HepG2 (cell line): ENCODE data around the gene CLIC4. TPM values are rescaled to one million over a fixed set of nuclear protein-coding genes. Genes with fewer than 3 reads are reported as not detected.

Experiments used
- AHR ChIP-seq: IDR thresholded peaks from 2 replicates; pipeline ENCODE4 v1.6.1; 2018; ENCODE audit warnings: missing genetic modification reagents, missing compliant biosample characterization
- ARID2 ChIP-seq: sonication (generic); formaldehyde crosslinking; IDR thresholded peaks from 2 replicates; pipeline ENCODE4 v1.8.1; 2022; ENCODE audit warnings: mild to moderate bottlenecking, missing genetic modification reagents, borderline replicate concordance
- ARID5B ChIP-seq: IDR thresholded peaks from 2 replicates; pipeline ENCODE4 v1.4.0; 2020; ENCODE audit warnings: mild to moderate bottlenecking, missing genetic modification reagents
- DPF2 ChIP-seq: sonication (generic); formaldehyde crosslinking; IDR thresholded peaks from 2 replicates; pipeline ENCODE4 v1.4.0; 2020; ENCODE audit warnings: mild to moderate bottlenecking, low read depth, missing genetic modification reagents, borderline replicate concordance
- GPBP1L1 ChIP-seq: sonication (generic); formaldehyde crosslinking; IDR thresholded peaks from 2 replicates; pipeline ENCODE4 v1.5.0; 2020; ENCODE audit warnings: mild to moderate bottlenecking, missing genetic modification reagents
- HNRNPUL1 ChIP-seq: fragments of 200-400 bp; formaldehyde crosslinking; IDR thresholded peaks from 2 replicates; pipeline ENCODE4 v1.6.1; 2017; ENCODE audit warnings: low read depth, mild to moderate bottlenecking, low read length, moderate library complexity
- MAF1 ChIP-seq: sonication (generic); formaldehyde crosslinking; IDR thresholded peaks from 2 replicates; pipeline ENCODE4 v1.5.0; 2020; ENCODE audit warnings: missing genetic modification reagents, borderline replicate concordance
- MNT ChIP-seq: fragments of 450-650 bp; IDR thresholded peaks from 2 replicates; pipeline ENCODE4 v1.6.1; 2016
- NKX3-1 ChIP-seq: sonication (generic); formaldehyde crosslinking; IDR thresholded peaks from 2 replicates; pipeline ENCODE4 v1.5.0; 2020; ENCODE audit warnings: missing genetic modification reagents
- PHF20 ChIP-seq: sonication (generic); formaldehyde crosslinking; IDR thresholded peaks from 2 replicates; pipeline ENCODE4 v1.5.0; 2020; ENCODE audit warnings: mild to moderate bottlenecking, missing genetic modification reagents
- PHF8 ChIP-seq: sonication (generic); formaldehyde crosslinking; IDR thresholded peaks from 2 replicates; pipeline ENCODE4 v1.5.0; 2020; ENCODE audit warnings: missing genetic modification reagents
- PTBP1 ChIP-seq: fragments of 200-400 bp; formaldehyde crosslinking; IDR thresholded peaks from 2 replicates; pipeline ENCODE4 v1.6.1; 2018; ENCODE audit warnings: low read length, low read depth; ENCODE audit not compliant: poor library complexity, severe bottlenecking
- RELA ChIP-seq: sonication (generic); formaldehyde crosslinking; IDR thresholded peaks from 2 replicates; pipeline ENCODE4 v1.4.0; 2020; ENCODE audit warnings: missing genetic modification reagents
- SMYD3 ChIP-seq: sonication (generic); formaldehyde crosslinking; IDR thresholded peaks from 2 replicates; pipeline ENCODE4 v1.8.1; 2023; ENCODE audit warnings: mild to moderate bottlenecking, missing genetic modification reagents
- TFAP4 ChIP-seq: sonication (generic); IDR thresholded peaks from 2 replicates; pipeline ENCODE4 v1.6.1; 2016; ENCODE audit warnings: low read depth, borderline replicate concordance
- TRAFD1 ChIP-seq: sonication (generic); formaldehyde crosslinking; IDR thresholded peaks from 2 replicates; pipeline ENCODE4 v1.5.1; 2020; ENCODE audit warnings: missing genetic modification reagents, mild to moderate bottlenecking, borderline replicate concordance
- ZFYVE20 ChIP-seq: sonication (generic); formaldehyde crosslinking; IDR thresholded peaks from 2 replicates; pipeline ENCODE4 v1.8.0; 2023; ENCODE audit warnings: low read depth, mild to moderate bottlenecking, moderate library complexity, missing genetic modification reagents, borderline replicate concordance
- ZNF263 ChIP-seq: sonication (generic); formaldehyde crosslinking; IDR thresholded peaks from 2 replicates; pipeline ENCODE4 v1.4.0; 2020; ENCODE audit warnings: missing genetic modification reagents
- ZNF670 ChIP-seq: sonication (generic); formaldehyde crosslinking; IDR thresholded peaks from 2 replicates; pipeline ENCODE4 v1.8.0; 2022; ENCODE audit warnings: mild to moderate bottlenecking, missing genetic modification reagents, borderline replicate concordance
- ZNF7 ChIP-seq: IDR thresholded peaks from 2 replicates; pipeline ENCODE4 v1.6.1; 2016; ENCODE audit warnings: missing biosample characterization, missing genetic modification reagents
- polyA plus RNA-seq, 8 experiments: library from polyadenylated mRNA; depleted of rRNA in 3 of 8; stranded (reverse) in 7 of 8; unstranded in 1 of 8; fragments of >200 nt; fragmentation: Illumina TruSeq in 4 of 8; extraction: Trizol in 4 of 8; gene quantifications; 2 replicates each; pipeline versions ENCODE4 v1.2.1 to v1.2.3, GENCODE V29; 2011 to 2016; ENCODE audit warnings: low read depth in 4 of 8, missing spikeins in 1 of 8, mixed read lengths in 1 of 8; ENCODE audit not compliant: insufficient read depth in 1 of 8
- total RNA-seq, 5 experiments: library from RNA; depleted of rRNA; stranded (reverse); fragments of >200 nt; fragmentation: Illumina TruSeq; extraction: Trizol; gene quantifications; 2 replicates each; pipeline ENCODE4 v1.2.3, GENCODE V29; 2016; ENCODE audit warnings: low read depth in 1 of 5

The CLIC4 gene
- total and polyA plus RNA-seq, 2 of the 13 experiments (the other 11 are each of a cell fraction or from before 2014, with no cell fraction given): 23.3 to 77.4 TPM

- TF ChIP-seq GPBP1L1 (CRISPR knock-in tag): no peak
- TF ChIP-seq ZNF263 (CRISPR knock-in tag): no peak; the same call in 1 of the 2 replicates
- no peak for TF ChIP-seq TRAFD1 (CRISPR knock-in tag)
- no peak for TF ChIP-seq PTBP1
- TF ChIP-seq TFAP4: peak; percentile 99
- TF ChIP-seq DPF2: no peak; the same call in 1 of the 2 replicates
- 0 out of 2 replicates have a peak, but pooled peaks have one; percentile 31 for TF ChIP-seq ARID5B (CRISPR knock-in tag)
- TF ChIP-seq PHF8: peak; percentile 60
- TF ChIP-seq NKX3-1 (CRISPR knock-in tag): no peak
- no peak for TF ChIP-seq ARID2 (CRISPR knock-in tag)
- peak; percentile 61; the same call in 1 of the 2 replicates for TF ChIP-seq MNT
- TF ChIP-seq MAF1 (CRISPR knock-in tag): no peak
- no peak for TF ChIP-seq AHR (CRISPR knock-in tag)
- TF ChIP-seq SMYD3 (CRISPR knock-in tag): 0 out of 2 replicates have a peak, but pooled peaks have one; percentile 25
- TF ChIP-seq PHF20: no peak; the same call in 1 of the 2 replicates
- TF ChIP-seq HNRNPUL1: peak; percentile 64; the same call in 1 of the 2 replicates
- no peak for TF ChIP-seq ZNF7
- TF ChIP-seq ZFYVE20 (CRISPR knock-in tag): no peak
- no peak for TF ChIP-seq RELA (CRISPR knock-in tag)
- TF ChIP-seq ZNF670 (CRISPR knock-in tag): 0 out of 2 replicates have a peak, but pooled peaks have one; percentile 62
Observed at GRCh38 chr1:24744911-24745710, at the start of gene CLIC4 (continued).
